ENCODE results near the gene ARHGEF2. TPM values are rescaled to one million over a fixed set of nuclear protein-coding genes. Genes with fewer than 3 reads are reported as not detected.

The ARHGEF2 gene
- total and polyA plus RNA-seq, 9 of the 15 experiments (the other 6 are each of a cell fraction or from before 2014, with no cell fraction given): 7.1 to 162 (median 62.2) TPM

DNA sequence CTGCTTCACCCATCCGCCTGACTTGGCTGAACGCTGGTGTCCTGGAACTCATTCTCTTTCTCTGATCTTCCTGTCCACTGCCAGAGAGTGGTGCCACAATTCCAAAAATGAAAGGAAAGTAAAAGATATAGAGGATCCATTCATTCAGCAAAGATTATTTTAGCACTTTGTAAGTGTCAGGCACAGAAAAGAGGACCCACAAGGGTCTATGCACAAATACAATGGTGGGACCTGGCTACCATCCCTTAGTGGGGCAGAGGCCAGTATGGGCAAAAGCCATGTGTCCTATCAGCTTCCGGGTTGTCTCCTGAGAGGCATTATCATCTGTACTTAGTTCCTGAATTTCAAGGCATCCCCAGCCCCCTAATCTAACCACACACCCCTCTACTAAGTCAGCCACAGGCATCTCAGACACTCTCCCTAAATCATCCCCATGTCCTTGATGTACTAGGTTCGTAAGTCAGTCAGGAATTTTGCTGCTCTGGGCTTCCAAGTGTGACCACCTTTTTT is 23.4 kb upstream of the ARHGEF2 start:
- CTCF ChIA-PET (ENCODE audit: low intra/inter-chr PET ratio): no interaction called here
- no peak overlapping the region for H3K4me3 ChIP-seq
- TF ChIP-seq, protein P1, sequence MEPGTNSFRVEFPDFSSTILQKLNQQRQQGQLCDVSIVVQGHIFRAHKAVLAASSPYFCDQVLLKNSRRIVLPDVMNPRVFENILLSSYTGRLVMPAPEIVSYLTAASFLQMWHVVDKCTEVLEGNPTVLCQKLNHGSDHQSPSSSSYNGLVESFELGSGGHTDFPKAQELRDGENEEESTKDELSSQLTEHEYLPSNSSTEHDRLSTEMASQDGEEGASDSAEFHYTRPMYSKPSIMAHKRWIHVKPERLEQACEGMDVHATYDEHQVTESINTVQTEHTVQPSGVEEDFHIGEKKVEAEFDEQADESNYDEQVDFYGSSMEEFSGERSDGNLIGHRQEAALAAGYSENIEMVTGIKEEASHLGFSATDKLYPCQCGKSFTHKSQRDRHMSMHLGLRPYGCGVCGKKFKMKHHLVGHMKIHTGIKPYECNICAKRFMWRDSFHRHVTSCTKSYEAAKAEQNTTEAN (CRISPR knock-in tag; IDR thresholded peaks at IDR 0.05): no peak
- TF ChIP-seq, protein P2, sequence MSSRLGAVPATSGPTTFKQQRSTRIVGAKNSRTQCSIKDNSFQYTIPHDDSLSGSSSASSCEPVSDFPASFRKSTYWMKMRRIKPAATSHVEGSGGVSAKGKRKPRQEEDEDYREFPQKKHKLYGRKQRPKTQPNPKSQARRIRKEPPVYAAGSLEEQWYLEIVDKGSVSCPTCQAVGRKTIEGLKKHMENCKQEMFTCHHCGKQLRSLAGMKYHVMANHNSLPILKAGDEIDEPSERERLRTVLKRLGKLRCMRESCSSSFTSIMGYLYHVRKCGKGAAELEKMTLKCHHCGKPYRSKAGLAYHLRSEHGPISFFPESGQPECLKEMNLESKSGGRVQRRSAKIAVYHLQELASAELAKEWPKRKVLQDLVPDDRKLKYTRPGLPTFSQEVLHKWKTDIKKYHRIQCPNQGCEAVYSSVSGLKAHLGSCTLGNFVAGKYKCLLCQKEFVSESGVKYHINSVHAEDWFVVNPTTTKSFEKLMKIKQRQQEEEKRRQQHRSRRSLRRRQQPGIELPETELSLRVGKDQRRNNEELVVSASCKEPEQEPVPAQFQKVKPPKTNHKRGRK (tag; IDR thresholded peaks at IDR 0.05): no peak
- TF ChIP-seq POLR2H (tag; IDR thresholded peaks at IDR 0.05; ENCODE audit: low read depth) (no peak), ZNF384 (IDR thresholded peaks at IDR 0.05; ENCODE audit: low read depth, low read length) (peak; percentile 36; the same call in 1 of the 2 replicates), FOXK2 (conservative IDR thresholded peaks at IDR 0.05 in 1 of 2, IDR thresholded peaks at IDR 0.05 in 1 of 2; ENCODE audit: low read depth in 2 of 2) (peak in 1 of 2 experiments; percentile 2; a peak in 1 of 4 replicates), ARID1B (IDR thresholded peaks at IDR 0.05) (peak; percentile 41; the same call in 1 of the 2 replicates)
- TF ChIP-seq, protein P3, sequence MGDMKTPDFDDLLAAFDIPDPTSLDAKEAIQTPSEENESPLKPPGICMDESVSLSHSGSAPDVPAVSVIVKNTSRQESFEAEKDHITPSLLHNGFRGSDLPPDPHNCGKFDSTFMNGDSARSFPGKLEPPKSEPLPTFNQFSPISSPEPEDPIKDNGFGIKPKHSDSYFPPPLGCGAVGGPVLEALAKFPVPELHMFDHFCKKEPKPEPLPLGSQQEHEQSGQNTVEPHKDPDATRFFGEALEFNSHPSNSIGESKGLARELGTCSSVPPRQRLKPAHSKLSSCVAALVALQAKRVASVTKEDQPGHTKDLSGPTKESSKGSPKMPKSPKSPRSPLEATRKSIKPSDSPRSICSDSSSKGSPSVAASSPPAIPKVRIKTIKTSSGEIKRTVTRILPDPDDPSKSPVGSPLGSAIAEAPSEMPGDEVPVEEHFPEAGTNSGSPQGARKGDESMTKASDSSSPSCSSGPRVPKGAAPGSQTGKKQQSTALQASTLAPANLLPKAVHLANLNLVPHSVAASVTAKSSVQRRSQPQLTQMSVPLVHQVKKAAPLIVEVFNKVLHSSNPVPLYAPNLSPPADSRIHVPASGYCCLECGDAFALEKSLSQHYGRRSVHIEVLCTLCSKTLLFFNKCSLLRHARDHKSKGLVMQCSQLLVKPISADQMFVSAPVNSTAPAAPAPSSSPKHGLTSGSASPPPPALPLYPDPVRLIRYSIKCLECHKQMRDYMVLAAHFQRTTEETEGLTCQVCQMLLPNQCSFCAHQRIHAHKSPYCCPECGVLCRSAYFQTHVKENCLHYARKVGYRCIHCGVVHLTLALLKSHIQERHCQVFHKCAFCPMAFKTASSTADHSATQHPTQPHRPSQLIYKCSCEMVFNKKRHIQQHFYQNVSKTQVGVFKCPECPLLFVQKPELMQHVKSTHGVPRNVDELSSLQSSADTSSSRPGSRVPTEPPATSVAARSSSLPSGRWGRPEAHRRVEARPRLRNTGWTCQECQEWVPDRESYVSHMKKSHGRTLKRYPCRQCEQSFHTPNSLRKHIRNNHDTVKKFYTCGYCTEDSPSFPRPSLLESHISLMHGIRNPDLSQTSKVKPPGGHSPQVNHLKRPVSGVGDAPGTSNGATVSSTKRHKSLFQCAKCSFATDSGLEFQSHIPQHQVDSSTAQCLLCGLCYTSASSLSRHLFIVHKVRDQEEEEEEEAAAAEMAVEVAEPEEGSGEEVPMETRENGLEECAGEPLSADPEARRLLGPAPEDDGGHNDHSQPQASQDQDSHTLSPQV (IDR thresholded peaks at IDR 0.05): peak; percentile 68; the same call in 1 of the 2 replicates
- TF ChIP-seq, protein P4, sequence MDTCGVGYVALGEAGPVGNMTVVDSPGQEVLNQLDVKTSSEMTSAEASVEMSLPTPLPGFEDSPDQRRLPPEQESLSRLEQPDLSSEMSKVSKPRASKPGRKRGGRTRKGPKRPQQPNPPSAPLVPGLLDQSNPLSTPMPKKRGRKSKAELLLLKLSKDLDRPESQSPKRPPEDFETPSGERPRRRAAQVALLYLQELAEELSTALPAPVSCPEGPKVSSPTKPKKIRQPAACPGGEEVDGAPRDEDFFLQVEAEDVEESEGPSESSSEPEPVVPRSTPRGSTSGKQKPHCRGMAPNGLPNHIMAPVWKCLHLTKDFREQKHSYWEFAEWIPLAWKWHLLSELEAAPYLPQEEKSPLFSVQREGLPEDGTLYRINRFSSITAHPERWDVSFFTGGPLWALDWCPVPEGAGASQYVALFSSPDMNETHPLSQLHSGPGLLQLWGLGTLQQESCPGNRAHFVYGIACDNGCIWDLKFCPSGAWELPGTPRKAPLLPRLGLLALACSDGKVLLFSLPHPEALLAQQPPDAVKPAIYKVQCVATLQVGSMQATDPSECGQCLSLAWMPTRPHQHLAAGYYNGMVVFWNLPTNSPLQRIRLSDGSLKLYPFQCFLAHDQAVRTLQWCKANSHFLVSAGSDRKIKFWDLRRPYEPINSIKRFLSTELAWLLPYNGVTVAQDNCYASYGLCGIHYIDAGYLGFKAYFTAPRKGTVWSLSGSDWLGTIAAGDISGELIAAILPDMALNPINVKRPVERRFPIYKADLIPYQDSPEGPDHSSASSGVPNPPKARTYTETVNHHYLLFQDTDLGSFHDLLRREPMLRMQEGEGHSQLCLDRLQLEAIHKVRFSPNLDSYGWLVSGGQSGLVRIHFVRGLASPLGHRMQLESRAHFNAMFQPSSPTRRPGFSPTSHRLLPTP (IDR thresholded peaks at IDR 0.05; ENCODE audit: borderline replicate concordance, extremely low read depth, insufficient read length): no peak
- TF ChIP-seq, protein P5, sequence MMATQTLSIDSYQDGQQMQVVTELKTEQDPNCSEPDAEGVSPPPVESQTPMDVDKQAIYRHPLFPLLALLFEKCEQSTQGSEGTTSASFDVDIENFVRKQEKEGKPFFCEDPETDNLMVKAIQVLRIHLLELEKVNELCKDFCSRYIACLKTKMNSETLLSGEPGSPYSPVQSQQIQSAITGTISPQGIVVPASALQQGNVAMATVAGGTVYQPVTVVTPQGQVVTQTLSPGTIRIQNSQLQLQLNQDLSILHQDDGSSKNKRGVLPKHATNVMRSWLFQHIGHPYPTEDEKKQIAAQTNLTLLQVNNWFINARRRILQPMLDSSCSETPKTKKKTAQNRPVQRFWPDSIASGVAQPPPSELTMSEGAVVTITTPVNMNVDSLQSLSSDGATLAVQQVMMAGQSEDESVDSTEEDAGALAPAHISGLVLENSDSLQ (IDR thresholded peaks at IDR 0.05): peak; percentile 35; the same call in 1 of the 2 replicates

More for the DNA sequence above, 23.4 kb upstream of the ARHGEF2 start:
- peak overlapping the region; percentile 68 for H3K27ac ChIP-seq (ENCODE audit: extremely low read depth, low read depth, low read length)
- no peaks in the 10 kb centered on the region for H3K36me3 ChIP-seq (ENCODE audit: control insufficient read depth, insufficient read depth, low read length)
- 13% methylated on average over 4 of the region's 4 CpGs for whole genome bisulfite sequencing (ENCODE audit: insufficient coverage, low coverage, missing lambda C conversion rate)
- peak; percentile 60 for ATAC-seq
- H3K9ac ChIP-seq (ENCODE audit: insufficient read depth in 1 of 2, low read depth in 2 of 2, low read length in 2 of 2): peak overlapping the region; percentile 39 to 52; a peak in 3 of 4 replicates
- H2AFZ ChIP-seq (ENCODE audit: low read depth, low read length): peak overlapping the region; percentile 96
- POLR2A ChIA-PET: interaction anchor here (0.6 to 4.0 kb wide), 7 partner anchors 15 to 643 kb away, joined by 3 to 19 read pairs (median 5); no protein-coding TSS in a partner anchor
- peak; percentile 76 for FAIRE-seq
- no peaks in the 10 kb centered on the region for H3K9me1 ChIP-seq (ENCODE audit: control insufficient read depth, insufficient read depth, low read length)
- no peaks in the 10 kb centered on the region for H3K79me2 ChIP-seq (ENCODE audit: control insufficient read depth, insufficient read depth, low read length)
- intact Hi-C loops (cut with micrococcal nuclease) (loop anchor here (5.0 kb wide), 1 partner anchor 66 kb away; no protein-coding TSS in a partner anchor), in situ Hi-C loops (cut with MboI) (no loop called here)
- H3K4me2 ChIP-seq (ENCODE audit: insufficient read depth, low read length): peak overlapping the region; percentile 58
- H4K20me1 ChIP-seq (replicated peaks; ENCODE audit: control insufficient read depth, insufficient read depth, low read length): no peaks in the 10 kb centered on the region
- H3K9me3 ChIP-seq (replicated peaks; ENCODE audit: control insufficient read depth, insufficient read depth, low read depth, low read length): no peaks in the 10 kb centered on the region
- DNase-seq (ENCODE audit: extremely low read depth in 1 of 4, low spot score in 3 of 4): peak in 2 of 4 experiments; percentile 50 to 53
- H3K4me1 ChIP-seq (replicated peaks in 1 of 2; ENCODE audit: control insufficient read depth in 2 of 2, insufficient read depth in 2 of 2, low read length in 2 of 2): peaks cover 22 to 34% of the 10 kb centered on the region in 2 experiments; a peak in 4 of 5 replicates
- no peaks in the 10 kb centered on the region for H3K27me3 ChIP-seq (ENCODE audit: control insufficient read depth in 2 of 2, insufficient read depth in 2 of 2, low read length in 2 of 2)
- BruUV-seq (replicated peaks): no TSS peak

All from K562 (cell line).